WTC11 (cell line): ENCODE measurements around the gene CLDN17. TPM values are rescaled to one million over a fixed set of nuclear protein-coding genes. Genes with fewer than 3 reads are reported as not detected.

Experiments
- ATAC-seq: fragments of 200-7000 bp; cut with Tn5 transposase; 2 replicates; pipeline ENCODE4 v1.10.0; 2021; ENCODE audit warnings: mild to moderate bottlenecking, moderate library complexity
- CTCF ChIA-PET: fragments of 300-600 bp; sonication (Branson Sonifier 250); formaldehyde crosslinking; loops from one replicate; lab custom pipeline; 2021; ENCODE audit warnings: antibody characterized with exemption; lab: Charles Lee
- POLR2A ChIA-PET: fragments of 350-600 bp; sonication (Branson Sonifier 250); formaldehyde crosslinking; loops from one replicate; lab custom pipeline; 2021; ENCODE audit warnings: antibody characterized with exemption; lab: Charles Lee
- DNase-seq: peaks from one replicate; pipeline ENCODE4 v3.0.0; 2021; ENCODE audit warnings: low spot score
- H3K27ac Mint-ChIP-seq: 2 replicates; pipeline ENCODE4 v1.8.0; 2021; ENCODE audit warnings: mixed read lengths
- H3K27me3 Mint-ChIP-seq: 2 replicates; pipeline ENCODE4 v1.8.0; 2021; ENCODE audit warnings: low read depth, mild to moderate bottlenecking, moderate library complexity, mixed read lengths
- H3K36me3 Mint-ChIP-seq: 2 replicates; pipeline ENCODE4 v1.8.0; 2021; ENCODE audit warnings: mixed read lengths
- H3K4me1 Mint-ChIP-seq: 2 replicates; pipeline ENCODE4 v1.8.0; 2022; ENCODE audit warnings: mixed read lengths
- H3K4me3 Mint-ChIP-seq: 2 replicates; pipeline ENCODE4 v1.8.0; 2021; ENCODE audit warnings: mild to moderate bottlenecking, moderate library complexity, mixed read lengths
- H3K9me3 Mint-ChIP-seq: 2 replicates; pipeline ENCODE4 v1.8.0; 2021; ENCODE audit warnings: mixed read lengths
- ESRRA ChIP-seq: sonication (generic); formaldehyde crosslinking; IDR thresholded peaks from 2 replicates; pipeline ENCODE4 v1.8.1; 2022; ENCODE audit warnings: mild to moderate bottlenecking, missing genetic modification reagents, borderline replicate concordance
- FOXJ3 ChIP-seq: sonication (generic); formaldehyde crosslinking; IDR thresholded peaks from 2 replicates; pipeline ENCODE4 v1.9.0; 2021; ENCODE audit warnings: missing genetic modification reagents, mild to moderate bottlenecking, borderline replicate concordance
- GRHL2 ChIP-seq: fragments of 250-450 bp; sonication (Bioruptor Pico); IDR thresholded peaks from 2 replicates; pipeline ENCODE4 v1.8.0; 2022; ENCODE audit warnings: mild to moderate bottlenecking, moderate library complexity; ENCODE audit not compliant: insufficient replicate concordance, severe bottlenecking
- IRF2 ChIP-seq: sonication (generic); formaldehyde crosslinking; IDR thresholded peaks from 2 replicates; pipeline ENCODE4 v1.8.0; 2022; ENCODE audit warnings: low read depth, missing genetic modification reagents, borderline replicate concordance
- KAT7 ChIP-seq: sonication (generic); formaldehyde crosslinking; IDR thresholded peaks from 2 replicates; pipeline ENCODE4 v1.8.1; 2023; ENCODE audit warnings: missing genetic modification reagents, mild to moderate bottlenecking, borderline replicate concordance
- MXD4 ChIP-seq: fragments of 250-450 bp; sonication (Bioruptor Pico); IDR thresholded peaks from 2 replicates; pipeline ENCODE4 v1.8.0; 2021; ENCODE audit warnings: mild to moderate bottlenecking, moderate library complexity, borderline replicate concordance
- NR3C1 ChIP-seq: sonication (generic); formaldehyde crosslinking; conservative IDR thresholded peaks from 2 replicates; pipeline ENCODE4 v1.8.1; 2023; ENCODE audit warnings: low read depth, mild to moderate bottlenecking, missing genetic modification reagents
- TEAD1 ChIP-seq: sonication (generic); formaldehyde crosslinking; IDR thresholded peaks from 2 replicates; pipeline ENCODE4 v1.8.0; 2022; ENCODE audit warnings: mild to moderate bottlenecking, missing genetic modification reagents
- TP53 ChIP-seq: sonication (generic); formaldehyde crosslinking; IDR thresholded peaks from 2 replicates; pipeline ENCODE4 v1.8.1; 2023; ENCODE audit warnings: mild to moderate bottlenecking, missing genetic modification reagents
- ZNF671 ChIP-seq: fragments of 250-450 bp; sonication (Bioruptor Pico); IDR thresholded peaks from 2 replicates; pipeline ENCODE4 v1.8.0; 2021; ENCODE audit warnings: mild to moderate bottlenecking
- total RNA-seq: library from RNA; stranded (reverse); gene quantifications from 3 replicates; pipeline ENCODE4 v1.2.3, GENCODE V29; 2021

Gene CLDN17
- total RNA-seq, 1 experiment from 2014 or later: not detected

GRCh38 chr21:30116479-30116878 lies 50.1 kb downstream of the CLDN17 start:
- no peaks in the 10 kb centered on the region for H3K27me3 Mint-ChIP-seq
- no peak for ATAC-seq
- H3K4me1 Mint-ChIP-seq: no peaks in the 10 kb centered on the region
- H3K36me3 Mint-ChIP-seq: no peaks in the 10 kb centered on the region
- DNase-seq: no peak
- no peaks in the 10 kb centered on the region for H3K9me3 Mint-ChIP-seq
- ChIA-PET CTCF (no interaction called here), POLR2A (no interaction called here)
- H3K27ac Mint-ChIP-seq: no peak overlapping the region
- H3K4me3 Mint-ChIP-seq: no peak overlapping the region
- TF ChIP-seq TEAD1 (CRISPR knock-in tag) (no peak), FOXJ3 (CRISPR knock-in tag) (no peak), GRHL2 (CRISPR knock-in tag) (no peak), NR3C1 (no peak), ESRRA (CRISPR knock-in tag) (no peak), TP53 (CRISPR knock-in tag) (no peak), IRF2 (no peak), MXD4 (CRISPR knock-in tag) (no peak), ZNF671 (CRISPR knock-in tag) (no peak), KAT7 (no peak)

Other genes with a start within 250 kb of the CLDN17 start
- 0.09 to 0.11 TPM in 2 of 3 replicates, not detected in the other for gene GRIK1, start 226.8 kb downstream of the CLDN17 start, total RNA-seq
- gene CLDN8, start 49.3 kb upstream of the CLDN17 start, total RNA-seq: not detected in 3 replicates
- not detected in 3 replicates for gene KRTAP24-1, start 116.1 kb upstream of the CLDN17 start, total RNA-seq
- not detected in 3 replicates for gene KRTAP25-1, start 122.7 kb upstream of the CLDN17 start, total RNA-seq
- not detected in 3 replicates for gene KRTAP26-1, start 153.5 kb upstream of the CLDN17 start, total RNA-seq
- gene KRTAP27-1, start 170.9 kb upstream of the CLDN17 start, total RNA-seq: not detected in 3 replicates
- gene KRTAP23-1, start 181.8 kb upstream of the CLDN17 start, total RNA-seq: not detected in 3 replicates
- not detected in 3 replicates for gene KRTAP13-2, start 205.5 kb upstream of the CLDN17 start, total RNA-seq
- not detected in 3 replicates for gene KRTAP13-1, start 229.2 kb upstream of the CLDN17 start, total RNA-seq